GM19193 (cell line): ENCODE measurements around the gene C16orf96.
A peak's percentile ranks its signal among the peaks of the same experiment; 100 is the strongest.

ENCODE experiments used
- POLR2A ChIP-seq: IDR thresholded peaks from 4 replicates; pipeline ENCODE4 v1.6.1; 2011; ENCODE audit not compliant: insufficient read depth, insufficient read length; ENCODE audit errors: extremely low read depth

The C16orf96 gene

GRCh38 chr16:4538350-4539235 is 17.5 kb upstream of the C16orf96 start, which contains the start of gene CDIP1:
Gene CDIP1, minus strand, starts transcription at chr16:4538773. Its CDS starts 24,643 bp downstream, at chr16:4514130.
- TF ChIP-seq POLR2A: peak; percentile 90

GRCh38 chr16:4539716-4540284 is 16.3 kb upstream of the C16orf96 start:
- TF ChIP-seq POLR2A: no peak

DNA sequence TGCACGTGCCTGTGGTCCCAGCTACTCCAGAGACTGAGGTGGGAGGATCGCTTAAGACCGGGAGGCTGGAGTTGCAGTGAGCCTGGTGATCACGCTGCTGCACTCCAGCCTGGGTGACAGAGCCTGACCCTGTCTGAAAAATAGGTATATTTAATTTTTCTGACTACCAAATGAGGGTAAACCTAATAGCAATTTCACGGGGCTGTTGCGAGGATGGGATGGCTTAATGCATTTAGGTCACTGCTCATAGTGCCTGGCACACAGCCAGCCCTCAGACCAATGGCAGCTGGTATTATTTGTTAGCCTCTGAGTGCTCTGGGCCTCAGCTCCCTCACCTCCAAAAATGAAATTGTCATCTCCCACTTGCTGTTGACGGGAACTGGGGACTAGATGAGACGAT is 11.7 kb upstream of the C16orf96 start:
- TF ChIP-seq POLR2A: no peak

DNA sequence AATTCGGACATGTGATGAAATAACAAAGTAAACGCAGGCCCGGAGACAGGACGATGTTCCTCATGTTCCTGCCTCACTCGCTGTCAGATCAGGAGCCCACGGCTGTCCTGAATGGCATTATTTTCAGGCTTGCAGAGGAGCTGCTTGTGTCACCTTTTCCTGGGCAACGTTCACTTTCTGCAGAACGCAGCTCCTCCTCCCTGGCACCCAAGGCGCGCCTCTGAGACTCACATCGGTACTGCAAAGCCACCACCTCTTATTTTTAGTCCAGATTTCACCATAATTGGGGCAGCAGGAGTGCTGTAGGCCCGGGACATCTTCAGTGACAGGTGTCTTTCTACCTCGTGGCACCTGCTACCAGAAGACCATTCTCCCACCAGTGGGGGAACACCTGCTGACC is 8.0 kb upstream of the C16orf96 start:
- no peak for TF ChIP-seq POLR2A

DNA sequence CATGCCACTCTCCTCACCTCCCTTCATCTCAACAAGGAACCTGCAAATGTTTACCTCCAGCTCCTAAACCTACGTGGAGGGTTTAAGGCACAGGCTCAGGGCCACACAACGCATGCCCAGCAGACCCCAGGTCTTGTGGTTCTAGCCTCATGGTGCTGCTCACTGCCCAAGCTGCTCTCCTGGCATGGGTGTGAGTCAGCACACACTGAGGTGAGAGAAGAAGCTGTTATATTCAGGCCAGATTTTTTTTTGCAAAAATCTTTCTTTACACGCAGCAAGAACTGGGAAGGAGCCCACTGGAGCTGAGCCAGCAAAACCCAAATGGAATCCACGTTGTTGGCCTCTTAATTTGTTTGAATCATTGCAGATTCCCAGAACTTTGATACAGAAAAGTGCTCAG is 5.5 kb upstream of the C16orf96 start:
- TF ChIP-seq POLR2A: no peak

- TF ChIP-seq POLR2A: no peak
Observed at GRCh38 chr16:4552541-4552940, 3.6 kb upstream of the C16orf96 start.

DNA sequence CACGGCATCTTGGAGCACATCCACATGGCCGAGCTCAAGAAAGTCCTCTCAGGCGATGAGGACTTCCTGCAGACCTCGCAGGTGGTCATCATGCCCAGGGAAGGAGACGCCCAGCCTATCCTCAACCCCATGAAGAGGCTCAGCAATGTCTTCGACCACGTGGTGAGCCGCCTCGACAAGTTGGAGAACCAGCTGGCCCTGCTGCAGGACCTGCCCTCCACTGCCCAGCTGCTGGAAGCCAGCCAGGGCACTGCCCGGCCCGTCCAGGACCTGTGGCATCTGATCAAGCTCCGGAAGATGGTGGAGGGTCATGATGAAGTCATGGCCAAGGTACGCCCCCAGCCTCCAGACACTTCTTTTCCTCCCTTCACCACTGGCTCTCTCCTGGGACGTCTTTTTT is 440 bp downstream of the C16orf96 start:
- TF ChIP-seq POLR2A: no peak

DNA sequence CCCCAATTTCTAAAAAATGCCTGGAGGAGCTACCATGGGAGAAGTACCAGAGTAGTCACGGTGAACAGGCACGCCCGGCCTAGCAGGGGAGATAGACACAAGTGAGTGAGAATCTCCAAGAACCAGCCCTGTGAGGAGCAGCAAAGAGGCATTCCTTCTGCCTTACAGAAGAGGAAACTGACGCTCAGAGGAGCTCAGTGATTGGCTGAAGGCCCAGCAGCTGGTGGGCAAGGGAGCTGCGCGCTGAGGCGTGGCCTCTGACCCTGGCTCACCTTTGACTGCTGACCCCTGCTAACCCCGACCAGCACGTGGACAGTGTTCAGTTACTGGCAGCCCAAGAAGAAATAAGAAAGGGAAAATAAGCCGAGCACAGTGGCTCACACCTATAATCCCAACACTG is 1.8 kb downstream of the C16orf96 start:
- no peak for TF ChIP-seq POLR2A

- no peak for TF ChIP-seq POLR2A
Observed at GRCh38 chr16:4561596-4561995, 5.5 kb downstream of the C16orf96 start.

- TF ChIP-seq POLR2A: no peak
Observed at GRCh38 chr16:4564661-4565267, 8.6 kb downstream of the C16orf96 start.

DNA sequence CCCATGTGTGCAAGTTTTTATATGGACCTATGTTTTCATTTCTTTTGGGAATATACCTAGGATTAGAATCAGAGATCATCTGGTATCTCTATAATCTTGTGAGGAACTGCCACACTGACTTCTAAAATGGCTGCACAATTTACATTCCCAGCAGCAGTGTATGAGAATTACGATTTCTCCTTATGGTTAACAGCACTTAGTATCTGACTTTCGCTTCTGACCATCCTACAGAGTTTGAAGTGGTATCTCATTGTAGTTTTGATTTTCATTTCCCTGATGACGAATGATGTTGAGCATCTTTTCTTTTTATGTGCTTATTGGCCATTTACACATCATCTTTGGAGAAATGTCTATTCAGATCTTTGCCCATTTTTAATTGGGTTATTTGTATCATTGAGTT is 10.0 kb downstream of the C16orf96 start:
- no peak for TF ChIP-seq POLR2A

DNA sequence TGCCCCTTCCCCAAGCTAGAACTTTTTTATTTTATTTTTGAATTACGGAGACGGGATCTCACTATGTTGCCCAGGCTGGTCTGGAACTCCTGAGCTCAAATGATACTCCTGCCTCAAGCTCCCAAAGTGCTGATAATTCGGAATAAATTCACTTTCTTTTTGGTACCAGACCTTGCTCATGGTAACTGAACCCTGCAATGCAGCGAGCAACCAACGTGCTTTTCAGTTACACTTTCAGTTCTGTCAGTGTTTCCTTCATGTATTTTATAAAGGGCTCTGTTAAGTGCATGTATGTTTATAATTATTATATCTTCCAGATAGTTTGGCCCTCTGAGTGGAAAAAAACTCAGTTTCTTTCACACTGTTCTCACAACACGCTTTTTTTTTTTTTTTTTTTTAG is 13.9 kb downstream of the C16orf96 start:
- no peak for TF ChIP-seq POLR2A

DNA sequence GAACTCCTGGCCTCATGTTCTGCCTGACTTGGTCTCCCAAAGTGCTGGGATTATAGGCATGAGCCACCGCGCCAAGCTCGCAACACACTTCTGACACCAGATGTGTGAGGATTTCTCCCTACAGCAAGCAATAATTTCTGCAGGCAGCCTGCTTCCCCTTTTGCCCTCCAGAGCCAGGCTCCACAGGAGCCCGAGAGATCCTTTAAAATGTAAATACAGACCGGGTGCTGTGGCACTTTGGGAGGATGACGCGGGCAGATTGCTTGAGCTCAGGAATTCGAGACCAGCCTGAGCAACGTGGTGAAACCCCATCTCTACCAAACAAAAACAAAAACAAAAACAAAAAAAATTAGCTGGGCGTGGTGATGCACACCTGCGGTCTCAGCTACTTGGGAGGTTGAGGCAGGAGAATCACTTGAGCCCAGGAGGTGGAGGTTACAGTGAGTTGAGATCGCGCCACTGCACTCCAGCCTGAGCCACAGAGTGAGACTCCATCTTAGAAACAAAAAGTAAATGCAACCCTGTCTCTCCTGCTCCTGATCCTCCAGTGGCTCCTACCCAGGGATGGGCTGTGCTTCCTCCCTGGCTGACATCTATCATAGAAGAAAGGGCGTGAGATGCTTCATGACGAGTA is 14.7 kb downstream of the C16orf96 start:
- TF ChIP-seq POLR2A: no peak

DNA sequence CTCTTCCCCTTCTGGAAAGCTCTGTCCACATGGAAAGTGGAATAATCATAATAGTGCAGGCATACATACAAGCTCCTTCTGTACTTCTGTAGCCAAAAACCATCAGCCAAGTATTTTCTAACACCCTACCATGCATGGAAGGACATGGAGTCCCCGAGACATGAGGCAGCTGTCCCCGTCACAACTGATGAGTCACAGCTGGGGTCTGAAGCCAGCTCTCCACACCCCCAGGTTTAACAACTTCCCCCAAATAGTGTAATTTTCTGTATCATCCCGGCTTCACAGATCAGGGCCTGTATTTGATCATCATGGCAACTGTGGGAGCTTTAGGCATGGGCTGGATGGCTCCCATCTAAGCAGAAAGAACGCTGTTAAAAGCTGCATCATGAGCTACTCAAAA is 16.6 kb downstream of the C16orf96 start:
- no peak for TF ChIP-seq POLR2A
